CD14-positive monocyte (primary cell): ENCODE results near the gene NDFIP1. TPM values are rescaled to one million over a fixed set of nuclear protein-coding genes. Genes with fewer than 3 reads are reported as not detected.
A peak's percentile ranks its signal among the peaks of the same experiment; 100 is the strongest.

Experiments
- DNase-seq, 3 donors: peaks; one replicate each; pipeline ENCODE4 v3.0.0-alpha.2; 2011 to 2022
- H2AFZ ChIP-seq: 2 replicates; pipeline ENCODE4 v1.6.0; 2012; ENCODE audit warnings: mild to moderate bottlenecking, low read depth, low read length, inconsistent platforms; ENCODE audit not compliant: insufficient read depth, poor library complexity, severe bottlenecking
- H3K27ac ChIP-seq, 2 donors: 1 replicate in 1 of 2; 2 replicates in 1 of 2; pipeline ENCODE4 v1.5.1; 2012 to 2013; ENCODE audit warnings: low read length in 2 of 2, control low read depth in 1 of 2, inconsistent platforms in 1 of 2, low read depth in 1 of 2, mild to moderate bottlenecking in 1 of 2
- H3K27me3 ChIP-seq, 2 donors: one replicate each; pipeline versions ENCODE4 v1.6.0 to v1.6.1; 2011 to 2013; ENCODE audit warnings: low read length in 2 of 2; ENCODE audit not compliant: control insufficient read depth in 2 of 2, insufficient read depth in 2 of 2
- H3K36me3 ChIP-seq, 2 donors: replicated peaks in 1 of 2; 1 replicate in 1 of 2; 2 replicates in 1 of 2; pipeline versions ENCODE4 v1.5.1 to v1.6.1; 2012 to 2013; ENCODE audit warnings: low read length in 2 of 2, control low read depth in 1 of 2, inconsistent platforms in 1 of 2, mild to moderate bottlenecking in 1 of 2; ENCODE audit not compliant: insufficient read depth in 2 of 2, control insufficient read depth in 1 of 2
- H3K4me1 ChIP-seq, 2 donors: 1 replicate in 1 of 2; 2 replicates in 1 of 2; pipeline versions ENCODE4 v1.5.1 to v1.6.1; 2012 to 2013; ENCODE audit warnings: low read length in 2 of 2, control low read depth in 1 of 2, inconsistent platforms in 1 of 2, mild to moderate bottlenecking in 1 of 2, moderate library complexity in 1 of 2; ENCODE audit not compliant: insufficient read depth in 2 of 2, control insufficient read depth in 1 of 2
- H3K4me2 ChIP-seq: replicated peaks from 2 replicates; pipeline ENCODE3; 2012; ENCODE audit warnings: low read length, moderate library complexity, mild to moderate bottlenecking; ENCODE audit not compliant: poor library complexity, severe bottlenecking; ENCODE audit errors: extremely low read depth
- H3K4me3 ChIP-seq, 3 experiments: fragments of 200-600 bp in 1 of 3; sonication (generic) in 1 of 3; replicated peaks in 1 of 3; 1 replicate in 2 of 3; 2 replicates in 1 of 3; pipeline ENCODE4 v1.5.1; 2011 to 2013; ENCODE audit warnings: low read length in 3 of 3, mild to moderate bottlenecking in 3 of 3, control low read depth in 2 of 3, low read depth in 2 of 3, inconsistent platforms in 1 of 3, moderate library complexity in 1 of 3
- H3K79me2 ChIP-seq: 2 replicates; pipeline ENCODE4 v1.6.0; 2012; ENCODE audit warnings: mild to moderate bottlenecking, control low read depth, inconsistent platforms, low read length, moderate library complexity; ENCODE audit not compliant: insufficient read depth
- H3K9ac ChIP-seq: 2 replicates; pipeline ENCODE4 v1.6.0; 2017; ENCODE audit warnings: low read length, mild to moderate bottlenecking; ENCODE audit not compliant: insufficient read depth, poor library complexity, severe bottlenecking
- H3K9me3 ChIP-seq, 2 donors: replicated peaks in 1 of 2; 1 replicate in 1 of 2; 2 replicates in 1 of 2; pipeline versions ENCODE4 v1.5.1 to v1.6.1; 2012 to 2013; ENCODE audit warnings: low read length in 2 of 2, control low read depth in 1 of 2; ENCODE audit not compliant: control insufficient read depth in 1 of 2, insufficient read depth in 1 of 2
- H4K20me1 ChIP-seq: 2 replicates; pipeline ENCODE4 v1.6.0; 2012; ENCODE audit warnings: mild to moderate bottlenecking, low read length, control low read depth, moderate library complexity; ENCODE audit not compliant: insufficient read depth
- H3K27ac Mint-ChIP-seq, 7 donors: one replicate each; pipeline ENCODE4 v1.8.0; 2020; ENCODE audit warnings: mild to moderate bottlenecking in 7 of 7, mixed read lengths in 7 of 7, moderate library complexity in 6 of 7, inconsistent platforms in 2 of 7
- H3K27me3 Mint-ChIP-seq, 3 donors: one replicate each; pipeline ENCODE4 v1.8.0; 2021 to 2022; ENCODE audit warnings: low read depth in 3 of 3, mild to moderate bottlenecking in 3 of 3, mixed read lengths in 3 of 3, moderate library complexity in 3 of 3, inconsistent platforms in 1 of 3
- H3K36me3 Mint-ChIP-seq, 2 donors: one replicate each; pipeline ENCODE4 v1.8.0; 2020; ENCODE audit warnings: mixed read lengths in 2 of 2, inconsistent platforms in 1 of 2, mild to moderate bottlenecking in 1 of 2
- H3K4me1 Mint-ChIP-seq: one replicate; pipeline ENCODE4 v1.8.0; 2020; ENCODE audit warnings: mild to moderate bottlenecking, mixed read lengths
- H3K4me3 Mint-ChIP-seq, 2 donors: one replicate each; pipeline ENCODE4 v1.8.0; 2020; ENCODE audit warnings: mild to moderate bottlenecking in 2 of 2, mixed read lengths in 2 of 2, moderate library complexity in 1 of 2
- H3K9me3 Mint-ChIP-seq, 7 donors: one replicate each; pipeline ENCODE4 v1.8.0; 2020 to 2022; ENCODE audit warnings: mixed read lengths in 7 of 7, mild to moderate bottlenecking in 6 of 7, moderate library complexity in 6 of 7, inconsistent platforms in 2 of 7
- WGBS: methylation state at CpG from one replicate; pipeline ENCODE4 v1.1.5; 2013; ENCODE audit warnings: missing lambda C conversion rate; ENCODE audit not compliant: insufficient coverage; 5-methylcytosine and 5-hydroxymethylcytosine counted together
- intact Hi-C, 2 donors: fragments of 100-400 bp; cut with micrococcal nuclease; formaldehyde crosslinking; loops; one replicate each; pipeline versions ENCODE4 v1.15.0 to v1.15.1; 2023
- polyA plus RNA-seq, 3 donors: library from polyadenylated mRNA; depleted of rRNA in 1 of 3; unstranded in 2 of 3; stranded (reverse) in 1 of 3; fragments of 300-500 nt in 2 of 3; fragments of >200 nt in 1 of 3; fragmentation: Illumina TruSeq in 2 of 3; gene quantifications; 1 replicate in 2 of 3; 2 replicates in 1 of 3; pipeline ENCODE4 v1.2.3, GENCODE V29; 2012 to 2021
- TF ChIP-seq, protein P1 (sequence below): fragments of 200-600 bp; IDR thresholded peaks from one replicate; pipeline ENCODE4 v1.8.0; 2022; ENCODE audit warnings: antibody characterized with exemption, mild to moderate bottlenecking

The NDFIP1 gene
- polyA plus RNA-seq, 3 donors, result 18.4 to 44.4 (median 44.0) TPM

DNA sequence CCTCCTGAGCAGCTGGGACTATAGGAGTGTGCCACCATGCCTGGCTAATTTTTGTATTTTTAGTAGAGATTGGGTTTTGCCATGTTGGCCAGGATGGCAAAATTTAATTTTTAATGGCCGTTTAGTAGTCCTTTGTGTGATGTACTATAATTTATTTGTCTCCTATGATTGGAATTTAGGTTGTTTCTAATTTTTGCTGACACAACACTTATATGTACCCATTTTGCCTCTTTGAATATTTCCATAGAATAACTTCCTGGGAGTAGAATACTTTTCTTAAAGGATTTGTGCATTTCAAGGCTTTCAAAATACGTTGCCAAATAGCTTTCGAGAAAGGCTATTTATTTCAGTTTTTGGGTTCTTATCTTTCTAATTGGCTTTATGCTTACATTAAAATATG lies 22.8 kb downstream of the NDFIP1 start:
- Mint-ChIP-seq H3K36me3 (peaks cover 17 to 20% of the 10 kb centered on the region in 2 donors), H3K4me1 (peaks cover 11% of the 10 kb centered on the region), H3K4me3 (no peak overlapping the region), H3K27ac (peak overlapping the region in 2 of 7 donors; percentile 27 to 62), H3K27me3 (peaks cover 0 to 1% (median 0%) of the 10 kb centered on the region in 3 donors), H3K9me3 (no peaks in the 10 kb centered on the region)
- DNase-seq, result no peak
- Histone ChIP-seq H3K27me3 (no peaks in the 10 kb centered on the region), H3K9ac (no peak overlapping the region), H3K9me3 (no peaks in the 10 kb centered on the region), H3K79me2 (peaks cover 83% of the 10 kb centered on the region), H3K27ac (no peak overlapping the region), H4K20me1 (peaks cover 47% of the 10 kb centered on the region), H3K4me2 (no peak overlapping the region), H3K4me1 (peaks cover 20 to 27% of the 10 kb centered on the region in 2 donors), H2AFZ (no peak overlapping the region), H3K36me3 (peaks cover 8 to 28% of the 10 kb centered on the region in 2 donors), H3K4me3 (no peak overlapping the region)
- intact Hi-C loops, result loop anchor here in 1 of 2 donors (5.0 kb wide), 1 partner anchor 124 kb away; no protein-coding TSS in a partner anchor
- WGBS, result no CpG with 5 or more reads among the region's 3 CpGs
- TF ChIP-seq, protein P1, sequence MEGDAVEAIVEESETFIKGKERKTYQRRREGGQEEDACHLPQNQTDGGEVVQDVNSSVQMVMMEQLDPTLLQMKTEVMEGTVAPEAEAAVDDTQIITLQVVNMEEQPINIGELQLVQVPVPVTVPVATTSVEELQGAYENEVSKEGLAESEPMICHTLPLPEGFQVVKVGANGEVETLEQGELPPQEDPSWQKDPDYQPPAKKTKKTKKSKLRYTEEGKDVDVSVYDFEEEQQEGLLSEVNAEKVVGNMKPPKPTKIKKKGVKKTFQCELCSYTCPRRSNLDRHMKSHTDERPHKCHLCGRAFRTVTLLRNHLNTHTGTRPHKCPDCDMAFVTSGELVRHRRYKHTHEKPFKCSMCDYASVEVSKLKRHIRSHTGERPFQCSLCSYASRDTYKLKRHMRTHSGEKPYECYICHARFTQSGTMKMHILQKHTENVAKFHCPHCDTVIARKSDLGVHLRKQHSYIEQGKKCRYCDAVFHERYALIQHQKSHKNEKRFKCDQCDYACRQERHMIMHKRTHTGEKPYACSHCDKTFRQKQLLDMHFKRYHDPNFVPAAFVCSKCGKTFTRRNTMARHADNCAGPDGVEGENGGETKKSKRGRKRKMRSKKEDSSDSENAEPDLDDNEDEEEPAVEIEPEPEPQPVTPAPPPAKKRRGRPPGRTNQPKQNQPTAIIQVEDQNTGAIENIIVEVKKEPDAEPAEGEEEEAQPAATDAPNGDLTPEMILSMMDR, result no peak

DNA sequence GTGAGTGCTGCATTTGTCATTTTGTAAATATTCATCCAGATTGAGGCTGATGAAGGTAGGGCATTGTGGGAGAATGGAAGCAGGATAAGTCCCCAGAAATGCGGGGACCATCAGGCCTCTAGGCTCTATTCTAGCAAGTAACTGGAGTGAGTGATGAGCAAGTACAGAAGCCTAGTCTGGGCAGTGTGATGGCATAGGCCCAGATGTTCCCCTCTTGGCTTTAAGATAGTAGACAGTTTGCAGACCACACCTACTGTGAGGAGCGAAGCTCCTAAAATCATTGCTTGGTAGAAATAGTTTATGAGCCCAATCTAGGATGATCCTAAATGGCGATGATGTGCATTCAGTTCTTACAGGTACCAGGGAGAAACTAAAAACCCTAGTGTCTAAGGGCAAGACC lies 24.3 kb downstream of the NDFIP1 start:
- Histone ChIP-seq H3K9me3 (no peaks in the 10 kb centered on the region), H3K4me3 (no peak overlapping the region), H3K27me3 (no peaks in the 10 kb centered on the region), H4K20me1 (peaks cover 32% of the 10 kb centered on the region), H3K4me2 (no peak overlapping the region), H3K36me3 (peaks cover 15 to 42% of the 10 kb centered on the region in 2 donors), H2AFZ (no peak overlapping the region), H3K27ac (peak overlapping the region in 1 of 2 donors; percentile 72), H3K79me2 (peaks cover 68% of the 10 kb centered on the region), H3K9ac (no peak overlapping the region), H3K4me1 (peaks cover 20 to 27% of the 10 kb centered on the region in 2 donors)
- TF ChIP-seq, protein P1, result no peak
- peaks cover 0 to 1% (median 0%) of the 10 kb centered on the region in 3 donors for H3K27me3 Mint-ChIP-seq
- no peaks in the 10 kb centered on the region for H3K9me3 Mint-ChIP-seq
- intact Hi-C loops, result loop anchor here in 1 of 2 donors (5.0 kb wide), 1 partner anchor 126 kb away; no protein-coding TSS in a partner anchor
- 100% methylated on average over 3 of the region's 3 CpGs for WGBS
- H3K4me3 Mint-ChIP-seq, result no peak overlapping the region
- H3K4me1 Mint-ChIP-seq, result peaks cover 10% of the 10 kb centered on the region
- peaks cover 25 to 34% of the 10 kb centered on the region in 2 donors for H3K36me3 Mint-ChIP-seq
- DNase-seq, result no peak
- H3K27ac Mint-ChIP-seq, result no peak overlapping the region
